Measurements from ENCODE around the gene GJB6.

GJB6 gene

GRCh38 chr13:20227288-20227687 is 4.8 kb downstream of the GJB6 start:
- DNase-seq = no peak

- no peak for DNase-seq
Measured at GRCh38 chr13:20222553-20222952, 9.6 kb downstream of the GJB6 start.

GRCh38 chr13:20221772-20222171 is 10.3 kb downstream of the GJB6 start:
- no peak for DNase-seq

- peak in 1 of 5 donors; percentile 59 for DNase-seq
Measured at GRCh38 chr13:20219577-20219976, 12.5 kb downstream of the GJB6 start.

GRCh38 chr13:20217168-20217567 is 15.0 kb downstream of the GJB6 start:
- DNase-seq = no peak

GRCh38 chr13:20209948-20210347 is 22.2 kb downstream of the GJB6 start:
- no peak for DNase-seq

GRCh38 chr13:20206698-20207235 is 25.4 kb downstream of the GJB6 start:
- no peak for DNase-seq

GRCh38 chr13:20206065-20206697 is 25.9 kb downstream of the GJB6 start:
- DNase-seq = no peak

GRCh38 chr13:20198781-20199180 is 33.3 kb downstream of the GJB6 start:
- no peak for DNase-seq

- peak in 1 of 5 donors; percentile 54 for DNase-seq
Measured at GRCh38 chr13:20197361-20197834, 34.7 kb downstream of the GJB6 start.

GRCh38 chr13:20195801-20196200 is 36.3 kb downstream of the GJB6 start:
- DNase-seq = no peak

- DNase-seq = peak in 1 of 5 donors; percentile 15
Measured at GRCh38 chr13:20193907-20194631, 38.0 kb downstream of the GJB6 start.

- DNase-seq = no peak
Measured at GRCh38 chr13:20193162-20193906, 38.8 kb downstream of the GJB6 start.

- DNase-seq = no peak
Measured at GRCh38 chr13:20192836-20193161, 39.3 kb downstream of the GJB6 start, which contains the start of gene GJB2. Gene GJB2 (minus strand): TSS chr13:20192938. CDS start chr13:20189581, 3,357 bp downstream.

- DNase-seq = peak in 1 of 5 donors; percentile 14
Measured at GRCh38 chr13:20192158-20192835, 39.8 kb downstream of the GJB6 start.

- no peak for DNase-seq
Measured at GRCh38 chr13:20191311-20192157, 40.6 kb downstream of the GJB6 start.

- DNase-seq = no peak
Measured at GRCh38 chr13:20190481-20191310, 41.4 kb downstream of the GJB6 start.

- DNase-seq = no peak
Measured at GRCh38 chr13:20190076-20190475, 42.0 kb downstream of the GJB6 start.

GRCh38 chr13:20188667-20189553 is 43.2 kb downstream of the GJB6 start:
- peak in 1 of 5 donors; percentile 19 for DNase-seq

- no peak for DNase-seq
Measured at GRCh38 chr13:20186771-20187170, 45.3 kb downstream of the GJB6 start.
